HG03378 (cell line): ENCODE data around the gene RTL10.

Experiments
- ATAC-seq: cut with Tn5 transposase; IDR thresholded peaks from one replicate; pipeline ENCODE4 v1.9.1; 2021; ENCODE audit warnings: mild to moderate bottlenecking, moderate library complexity; ENCODE audit not compliant: unreplicated experiment

RTL10 gene, protein sequence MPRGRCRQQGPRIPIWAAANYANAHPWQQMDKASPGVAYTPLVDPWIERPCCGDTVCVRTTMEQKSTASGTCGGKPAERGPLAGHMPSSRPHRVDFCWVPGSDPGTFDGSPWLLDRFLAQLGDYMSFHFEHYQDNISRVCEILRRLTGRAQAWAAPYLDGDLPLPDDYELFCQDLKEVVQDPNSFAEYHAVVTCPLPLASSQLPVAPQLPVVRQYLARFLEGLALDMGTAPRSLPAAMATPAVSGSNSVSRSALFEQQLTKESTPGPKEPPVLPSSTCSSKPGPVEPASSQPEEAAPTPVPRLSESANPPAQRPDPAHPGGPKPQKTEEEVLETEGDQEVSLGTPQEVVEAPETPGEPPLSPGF

DNA sequence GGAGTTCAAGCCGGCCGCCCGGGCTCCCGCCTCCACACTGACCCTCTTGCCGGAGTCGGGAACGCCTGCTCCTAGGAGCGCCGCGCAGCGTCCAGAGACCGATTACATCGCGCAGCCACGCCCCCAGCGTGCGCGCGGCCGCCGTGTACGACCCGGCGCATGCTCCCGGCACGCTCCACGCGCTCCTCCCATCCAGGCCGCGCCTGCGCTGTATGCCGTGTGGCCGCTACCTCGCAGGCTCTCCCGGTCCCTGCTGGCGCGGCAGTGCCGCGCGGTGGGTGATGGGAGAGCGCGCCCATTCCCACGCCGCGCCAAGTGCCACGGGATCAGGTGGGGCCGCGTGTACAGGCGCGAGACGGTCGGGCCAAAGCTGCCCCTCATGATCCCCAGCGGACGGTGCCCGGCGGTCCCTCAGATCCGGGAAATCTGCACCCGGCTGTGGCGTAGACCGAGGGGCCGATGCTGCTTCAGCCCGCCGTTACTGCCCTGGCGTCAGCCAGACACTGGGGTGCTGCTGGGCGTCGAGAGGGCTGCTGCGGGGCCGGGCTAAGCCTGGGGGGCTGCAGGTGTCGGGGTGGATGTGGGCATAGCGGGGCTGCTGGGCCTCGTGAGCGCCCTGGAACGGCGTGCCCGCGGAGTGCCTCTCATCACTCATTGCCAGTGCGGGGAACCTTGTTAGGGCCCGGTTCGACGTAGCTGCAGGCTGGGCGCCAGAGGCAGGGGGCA is at the start of gene RTL10, which contains the start of gene GNB1L:
Gene RTL10 (minus strand): TSS at position 97 of the 726 bp plus-strand sequence. CDS start 2,613 bp downstream, outside the sequence.
Gene GNB1L (minus strand): TSS at position 97 of the 726 bp plus-strand sequence. CDS start 33,519 bp downstream, outside the sequence.
- peak; percentile 54 for ATAC-seq

DNA sequence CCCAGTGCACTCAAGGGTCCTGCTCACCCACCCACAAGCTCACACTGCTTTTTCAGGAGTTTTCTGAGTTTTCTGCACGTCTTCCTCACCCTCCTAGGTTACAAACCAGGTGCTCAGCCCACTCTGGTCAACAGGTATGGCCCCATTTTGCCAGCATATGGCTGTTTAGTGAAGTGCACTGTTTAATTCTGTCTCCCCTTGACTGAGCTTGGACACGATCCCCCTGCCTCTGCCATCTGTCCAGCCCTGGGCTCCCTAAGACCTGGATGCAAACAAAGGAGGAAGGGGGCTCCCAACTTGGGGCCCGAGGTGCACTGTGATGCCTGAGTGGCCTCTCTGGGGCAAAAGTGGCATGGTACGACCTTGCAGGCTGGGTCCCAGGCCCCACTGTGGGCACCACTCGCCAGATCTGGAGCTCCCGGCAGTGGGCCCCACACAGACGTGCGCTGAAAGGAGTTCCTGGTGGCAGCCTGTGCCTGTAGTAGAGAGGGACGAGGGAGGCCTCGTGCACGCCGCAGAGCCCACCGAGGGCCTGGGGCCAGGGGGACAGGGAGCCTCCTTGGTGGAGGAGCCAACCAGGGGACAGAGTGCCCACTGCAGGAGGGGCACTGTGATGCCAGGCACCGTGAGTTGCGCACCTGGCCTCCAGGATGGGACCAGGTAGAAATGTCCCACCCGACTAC is 49.6 kb upstream of the RTL10 start:
- ATAC-seq, result no peak

GRCh38 chr22:19903513-19903912 is 48.8 kb upstream of the RTL10 start:
- no peak for ATAC-seq

DNA sequence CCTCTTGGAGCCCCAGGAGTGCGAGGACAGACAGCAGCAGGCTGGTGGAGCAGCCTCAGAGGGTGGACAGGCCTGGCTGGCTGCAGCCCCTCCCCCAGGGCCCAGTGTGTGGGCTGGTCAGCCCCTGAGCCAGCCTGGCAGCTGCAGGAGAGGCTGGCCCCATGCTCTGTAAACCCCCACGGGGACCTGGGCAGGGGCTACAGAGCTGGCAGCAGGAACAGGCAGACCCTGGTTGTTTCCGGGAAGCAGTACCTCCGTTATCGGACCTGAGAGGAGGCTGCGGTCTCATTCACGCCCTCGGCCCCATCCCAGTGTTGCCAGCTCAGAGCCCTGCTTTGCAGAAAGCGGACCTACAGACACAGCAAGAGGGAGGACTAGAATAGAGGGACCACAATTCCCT is 48.4 kb upstream of the RTL10 start:
- no peak for ATAC-seq

GRCh38 chr22:19902245-19902715 is 47.6 kb upstream of the RTL10 start:
- ATAC-seq, result no peak

GRCh38 chr22:19901577-19902244 is 47.0 kb upstream of the RTL10 start:
- ATAC-seq, result no peak

DNA sequence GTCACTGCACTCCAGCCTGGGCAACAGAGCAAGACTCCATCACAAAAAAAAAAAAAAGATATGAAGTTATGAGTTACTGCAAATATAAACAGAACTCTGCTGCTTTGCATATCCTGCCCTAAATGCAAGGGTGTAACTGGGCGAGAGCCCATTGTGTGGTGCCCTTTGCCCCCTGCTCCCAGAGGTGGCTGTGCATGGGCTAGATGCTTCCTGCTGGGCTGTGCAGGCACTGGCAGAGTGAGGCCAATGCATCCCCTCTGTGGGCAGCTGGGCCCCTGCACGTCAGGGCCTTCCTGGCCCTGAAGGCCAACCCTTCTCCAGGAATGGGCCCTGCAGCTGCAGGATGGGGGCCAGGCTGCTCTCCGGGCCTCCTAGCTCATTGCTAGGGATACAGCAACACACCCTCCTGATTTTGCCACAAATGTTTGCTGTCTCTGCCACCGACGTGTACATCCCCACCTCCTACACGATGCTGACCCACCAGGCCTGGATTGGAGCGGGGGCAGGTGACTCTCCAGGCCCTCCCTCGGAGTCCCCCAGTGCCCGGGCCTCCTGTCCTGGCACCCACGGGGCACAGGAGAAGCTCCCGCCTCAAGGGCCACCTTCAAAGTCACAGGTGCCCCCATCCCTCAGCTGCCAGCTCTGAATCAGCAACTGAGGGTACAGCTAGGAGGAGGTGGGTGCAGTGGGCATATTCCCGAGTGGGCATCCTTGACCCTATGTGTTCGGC is 46.2 kb upstream of the RTL10 start:
- no peak for ATAC-seq

GRCh38 chr22:19898831-19899567 is 44.3 kb upstream of the RTL10 start:
- no peak for ATAC-seq

DNA sequence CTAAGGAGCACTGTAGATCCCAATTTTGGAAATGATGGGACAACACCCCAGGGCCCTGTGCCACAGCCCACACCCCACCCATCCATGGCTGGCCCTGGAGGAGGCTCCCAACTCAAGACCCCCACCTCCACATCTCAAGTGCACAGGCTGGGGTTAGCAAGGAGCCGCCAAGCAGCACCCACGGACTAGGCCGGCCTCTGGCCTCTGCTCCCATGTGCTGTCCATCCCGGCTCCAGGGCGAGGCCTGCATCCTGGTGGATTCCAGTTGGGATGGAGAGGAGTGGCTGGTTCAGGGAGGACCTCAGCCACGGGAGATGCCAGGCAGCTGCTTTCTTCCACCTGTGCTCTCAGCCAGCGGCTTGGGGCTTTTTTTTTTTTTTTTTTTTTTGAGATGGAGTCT is 43.5 kb upstream of the RTL10 start:
- ATAC-seq, result no peak

GRCh38 chr22:19897726-19898125 is 43.1 kb upstream of the RTL10 start:
- ATAC-seq, result no peak

- no peak for ATAC-seq
Observed at GRCh38 chr22:19896665-19897355, 42.1 kb upstream of the RTL10 start.

GRCh38 chr22:19895160-19895849 is 40.6 kb upstream of the RTL10 start:
- ATAC-seq, result no peak

DNA sequence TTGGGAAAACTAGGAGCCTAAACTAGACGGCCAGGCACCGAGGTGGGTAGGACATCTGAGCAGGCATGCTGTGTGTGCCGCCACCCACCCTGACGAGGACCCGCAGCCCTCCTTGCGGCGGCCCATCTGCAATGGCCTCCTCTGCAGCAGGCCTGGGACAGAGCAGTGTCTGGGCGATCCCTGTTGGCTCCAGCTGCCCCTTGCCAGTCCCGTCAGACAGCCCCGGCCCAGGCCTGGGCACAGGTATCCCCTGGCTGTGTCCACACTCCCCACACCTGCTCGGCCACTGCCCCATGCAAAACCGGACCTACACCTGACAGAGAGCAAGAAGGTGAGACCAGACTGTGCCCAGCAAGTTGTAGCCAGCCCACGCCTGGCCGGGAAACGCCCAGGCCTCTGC is 38.7 kb upstream of the RTL10 start:
- no peak for ATAC-seq

- ATAC-seq, result no peak
Observed at GRCh38 chr22:19892925-19893324, 38.3 kb upstream of the RTL10 start.

GRCh38 chr22:19892257-19892879 is 37.7 kb upstream of the RTL10 start:
- ATAC-seq, result no peak

GRCh38 chr22:19891317-19892256 is 36.9 kb upstream of the RTL10 start:
- ATAC-seq, result no peak
